Measurements from ENCODE around the gene JMY. TPM values are rescaled to one million over a fixed set of nuclear protein-coding genes. Genes with fewer than 3 reads are reported as not detected.

JMY gene
- total and polyA plus RNA-seq, 2 donors (not counting 3 experiments of a cell fraction or from before 2014, with no cell fraction given), result 1.5 to 6.5 TPM

DNA sequence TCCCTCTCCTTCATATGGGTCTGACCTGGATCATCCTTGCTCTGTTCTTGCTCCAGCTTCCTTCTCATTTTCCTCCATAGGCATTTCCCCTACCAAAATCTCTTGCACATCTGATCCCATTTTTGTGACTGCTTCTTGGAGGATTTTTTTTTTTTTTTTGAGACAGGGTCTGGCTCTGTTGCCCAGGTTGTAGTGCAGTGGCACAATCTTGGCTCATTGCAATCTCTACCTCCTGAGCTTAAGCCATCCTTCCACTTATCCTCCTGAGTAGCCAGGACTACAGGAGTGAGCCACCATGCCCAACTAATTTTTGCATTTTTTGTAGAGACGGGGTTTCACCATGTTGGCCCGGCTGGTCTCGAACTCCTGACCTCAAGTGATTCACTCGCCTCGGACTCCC, 10.5 kb upstream of the JMY start:
- Histone ChIP-seq H3K79me2 (ENCODE audit: control insufficient read depth, insufficient read depth, low read length) (no peaks in the 10 kb centered on the region), H3K9me3 (replicated peaks; ENCODE audit: control insufficient read depth, insufficient read depth, low read length) (no peaks in the 10 kb centered on the region), H3K9me1 (replicated peaks; ENCODE audit: control insufficient read depth, extremely low read depth, insufficient read depth, low read length) (no peaks in the 10 kb centered on the region), H3K4me1 (ENCODE audit: control insufficient read depth, extremely low read depth, insufficient read depth, low read length) (no peaks in the 10 kb centered on the region), H3K4me3 (replicated peaks in 1 of 3; ENCODE audit: insufficient read depth in 1 of 3, low read depth in 1 of 3, low read length in 3 of 3) (no peak overlapping the region), H3K27me3 (ENCODE audit: control insufficient read depth in 2 of 2, insufficient read depth in 2 of 2, low read length in 2 of 2) (no peaks in the 10 kb centered on the region), H4K20me1 (replicated peaks; ENCODE audit: control insufficient read depth, extremely low read depth, insufficient read depth, low read length) (no peaks in the 10 kb centered on the region), H3K36me3 (ENCODE audit: control insufficient read depth in 2 of 2, extremely low read depth in 1 of 2, insufficient read depth in 2 of 2, low read length in 2 of 2) (no peaks in the 10 kb centered on the region), H3K27ac (ENCODE audit: insufficient read depth, low read depth, low read length) (no peak overlapping the region), H3K9ac (replicated peaks; ENCODE audit: extremely low read depth, insufficient read depth, low read length) (no peak overlapping the region), H3K4me2 (ENCODE audit: insufficient read depth, low read length) (no peak overlapping the region), H2AFZ (ENCODE audit: low read depth, low read length) (no peak overlapping the region)
- FAIRE-seq (no peak), DNase-seq (ENCODE audit: low read depth, low spot score) (no peak)
- ChIA-PET POLR2A (no interaction called here), CTCF (no interaction called here)
- TF ChIP-seq GATA2 (IDR thresholded peaks at IDR 0.05; ENCODE audit: insufficient read depth, insufficient read length, low read depth, low read length) (no peak), FOS (IDR thresholded peaks at IDR 0.05; ENCODE audit: borderline replicate concordance, insufficient read depth, low read length) (no peak), POLR2AphosphoS5 (IDR thresholded peaks at IDR 0.05; ENCODE audit: insufficient read depth, low read depth, low read length) (no peak), POLR2A (IDR thresholded peaks at IDR 0.05; ENCODE audit: low read depth, low read length) (no peak), MAX (IDR thresholded peaks at IDR 0.05; ENCODE audit: insufficient read depth, insufficient read length) (no peak), MYC (IDR thresholded peaks at IDR 0.05; ENCODE audit: low read depth, low read length) (no peak), EZH2 (IDR thresholded peaks at IDR 0.05; ENCODE audit: borderline replicate concordance, low read depth, low read length, severe bottlenecking) (no peak), JUN (IDR thresholded peaks at IDR 0.05; ENCODE audit: borderline replicate concordance, insufficient read depth, insufficient read length, low read depth) (no peak)
- TF ChIP-seq, protein P1, sequence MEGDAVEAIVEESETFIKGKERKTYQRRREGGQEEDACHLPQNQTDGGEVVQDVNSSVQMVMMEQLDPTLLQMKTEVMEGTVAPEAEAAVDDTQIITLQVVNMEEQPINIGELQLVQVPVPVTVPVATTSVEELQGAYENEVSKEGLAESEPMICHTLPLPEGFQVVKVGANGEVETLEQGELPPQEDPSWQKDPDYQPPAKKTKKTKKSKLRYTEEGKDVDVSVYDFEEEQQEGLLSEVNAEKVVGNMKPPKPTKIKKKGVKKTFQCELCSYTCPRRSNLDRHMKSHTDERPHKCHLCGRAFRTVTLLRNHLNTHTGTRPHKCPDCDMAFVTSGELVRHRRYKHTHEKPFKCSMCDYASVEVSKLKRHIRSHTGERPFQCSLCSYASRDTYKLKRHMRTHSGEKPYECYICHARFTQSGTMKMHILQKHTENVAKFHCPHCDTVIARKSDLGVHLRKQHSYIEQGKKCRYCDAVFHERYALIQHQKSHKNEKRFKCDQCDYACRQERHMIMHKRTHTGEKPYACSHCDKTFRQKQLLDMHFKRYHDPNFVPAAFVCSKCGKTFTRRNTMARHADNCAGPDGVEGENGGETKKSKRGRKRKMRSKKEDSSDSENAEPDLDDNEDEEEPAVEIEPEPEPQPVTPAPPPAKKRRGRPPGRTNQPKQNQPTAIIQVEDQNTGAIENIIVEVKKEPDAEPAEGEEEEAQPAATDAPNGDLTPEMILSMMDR (IDR thresholded peaks at IDR 0.05; ENCODE audit: extremely low read depth in 1 of 2, insufficient read depth in 1 of 2, low read depth in 1 of 2, low read length in 2 of 2), result no peak
- intact Hi-C loops (cut with micrococcal nuclease), result no loop called here
- dilution Hi-C loops (cut with MboI; ENCODE audit: extremely low pct_ligation_motif_present, low sequenced_read_pairs), result no loop called here
- BruUV-seq (replicated peaks), result no TSS peak
